Measurements from ENCODE around the gene TMEM43.

TMEM43 gene

DNA sequence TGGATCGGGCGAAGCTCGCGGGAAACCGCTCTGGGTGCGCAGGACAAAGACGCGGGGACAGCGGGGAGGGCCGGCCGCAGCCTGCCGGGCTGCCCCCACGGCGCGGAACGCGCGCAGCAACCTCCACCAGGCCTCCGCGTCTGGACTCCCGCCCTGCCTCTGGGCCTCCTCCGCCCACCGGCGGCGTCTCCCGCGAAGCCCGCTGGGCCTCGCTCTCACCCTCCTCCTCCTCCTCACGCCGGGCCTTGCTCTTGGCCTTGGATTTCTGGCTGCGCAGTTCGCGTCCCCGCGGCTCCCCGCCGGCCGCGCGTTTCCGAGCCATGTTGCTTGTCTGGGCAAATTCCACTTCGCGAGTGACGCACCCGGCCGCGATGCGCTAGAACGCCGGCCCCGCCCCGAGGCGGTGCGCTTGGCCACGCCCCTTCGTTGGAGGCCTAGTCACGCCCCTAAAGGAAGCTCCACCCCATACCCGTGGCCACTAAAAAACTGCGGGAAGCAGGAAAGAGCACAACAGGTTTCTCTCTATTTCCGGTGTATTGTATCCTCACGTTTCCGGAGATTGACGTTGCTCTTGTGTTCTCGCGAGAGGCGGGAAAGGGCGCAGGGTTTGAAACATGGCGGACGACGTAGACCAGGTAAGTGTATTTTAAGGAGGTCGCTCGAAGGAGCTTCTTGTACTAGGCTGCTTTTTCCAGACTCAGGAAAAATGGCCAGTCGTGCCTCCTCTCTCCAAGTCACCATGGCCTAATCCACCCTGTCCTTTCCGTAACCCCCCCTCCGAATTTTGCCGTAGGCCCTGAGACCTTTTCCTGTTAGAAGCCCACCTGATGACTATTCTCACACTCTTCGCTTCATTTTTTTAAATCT is 53.6 kb downstream of the TMEM43 start, which contains the start of the genes LSM3 and XPC:
TSS of gene LSM3 (plus strand) at position 571 of the 867 bp plus-strand sequence. CDS start at position 615, 44 bp downstream.
TSS of gene XPC (minus strand) at position 355 of the 867 bp plus-strand sequence. CDS start at position 322, 33 bp downstream.
- peak; percentile 97 for DNase-seq (ENCODE audit: low read depth)

GRCh38 chr3:14179114-14179465 is 54.2 kb downstream of the TMEM43 start:
- no peak for DNase-seq (ENCODE audit: low read depth)

DNA sequence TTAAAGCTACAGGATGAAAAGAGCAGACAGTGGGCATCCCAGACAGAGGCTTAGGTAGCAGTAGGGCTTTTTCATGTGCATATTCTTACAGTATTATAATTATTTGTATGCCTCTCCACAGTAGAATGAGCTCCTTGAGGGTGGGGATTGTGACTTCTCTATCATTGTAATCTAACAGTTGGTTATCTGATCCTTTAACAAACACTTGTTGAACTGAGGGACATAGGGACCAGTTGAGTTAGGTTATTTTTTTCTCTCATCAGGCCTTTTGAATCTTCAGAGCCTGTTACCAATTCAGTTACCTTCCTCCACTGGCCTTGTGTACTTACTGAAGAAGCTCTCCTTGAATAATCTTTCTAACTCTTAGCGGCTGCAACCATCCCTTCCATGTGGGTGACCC is 54.9 kb downstream of the TMEM43 start:
- no peak for DNase-seq (ENCODE audit: low read depth)

DNA sequence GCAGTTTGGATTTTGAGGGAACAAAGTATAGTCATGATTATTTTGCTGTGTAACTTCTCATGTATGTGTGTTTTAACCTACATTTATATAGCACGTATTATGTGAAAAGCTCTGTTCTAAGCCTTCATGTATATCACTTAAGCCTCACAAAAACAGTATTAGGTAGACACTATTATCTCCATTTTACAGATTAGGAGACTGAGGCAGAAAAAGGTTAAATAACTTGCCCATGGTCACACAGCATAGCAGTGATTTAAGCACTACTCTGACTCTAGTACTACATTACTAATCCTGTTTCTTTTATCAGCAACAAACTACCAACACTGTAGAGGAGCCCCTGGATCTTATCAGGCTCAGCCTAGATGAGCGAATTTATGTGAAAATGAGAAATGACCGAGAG is 56.4 kb downstream of the TMEM43 start:
- no peak for DNase-seq (ENCODE audit: low read depth)

DNA sequence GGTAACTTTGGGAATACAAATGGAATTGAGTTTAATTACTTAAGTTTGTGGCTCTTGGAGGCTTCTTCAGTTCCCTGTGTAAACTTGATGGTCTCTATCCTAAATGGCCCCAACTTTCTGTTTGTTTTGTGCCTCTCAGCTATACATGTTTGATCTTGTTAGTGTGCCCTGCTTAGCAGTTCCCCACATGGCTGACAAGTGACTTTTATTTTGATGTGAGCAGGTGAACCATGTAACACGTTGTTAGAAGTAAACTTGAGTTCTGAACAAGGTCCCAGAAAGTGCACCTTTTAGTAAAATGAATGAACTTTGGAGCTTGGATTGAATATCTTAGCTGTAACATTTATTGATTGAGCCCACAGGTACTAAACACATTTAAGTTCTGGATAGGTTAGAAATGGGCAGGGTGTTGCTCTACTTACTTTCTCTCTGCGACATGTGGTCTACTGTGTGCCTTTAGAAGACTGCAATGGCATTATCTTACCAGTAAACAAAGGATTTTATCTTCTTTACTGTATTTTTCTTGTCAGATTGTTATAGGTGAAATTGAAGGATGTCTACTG is 58.2 kb downstream of the TMEM43 start:
- DNase-seq (ENCODE audit: low read depth), result no peak

DNA sequence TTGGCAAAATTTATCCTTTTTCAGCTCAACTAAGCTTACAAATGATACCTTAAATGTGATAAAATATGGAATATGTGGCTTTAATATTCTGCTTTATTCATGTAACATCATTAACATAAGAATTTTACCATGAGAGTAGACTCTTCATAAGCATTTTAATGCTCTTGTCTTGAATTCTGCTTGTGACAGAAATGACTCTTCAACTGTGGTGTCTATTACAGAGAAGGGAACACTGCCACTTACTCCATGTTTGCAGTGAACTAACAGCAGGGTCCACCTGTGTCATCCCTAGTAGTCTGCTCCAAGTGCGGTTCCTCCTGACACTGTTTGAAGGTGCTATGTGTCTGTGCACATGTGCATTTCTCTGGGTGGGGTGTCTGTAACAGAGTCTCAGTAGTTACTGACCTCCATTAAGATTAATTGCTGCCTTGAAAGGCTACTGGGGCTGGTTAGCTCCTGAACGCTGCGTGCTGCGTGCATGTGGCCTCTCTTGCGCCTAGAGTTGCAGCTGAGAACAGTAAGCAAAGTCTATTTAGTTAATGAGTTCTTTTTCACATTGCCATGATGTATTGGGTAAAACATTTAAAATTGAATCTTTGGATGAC is 62.1 kb downstream of the TMEM43 start:
- DNase-seq (ENCODE audit: low read depth), result no peak

- no peak for DNase-seq (ENCODE audit: low read depth)
Observed at GRCh38 chr3:14188041-14188754, 63.3 kb downstream of the TMEM43 start.

All from activated T-cell treated with anti-CD3 and anti-CD28 coated beads for 1 hour (primary cell).